ENCODE results near the gene EFNB1. TPM values are rescaled to one million over a fixed set of nuclear protein-coding genes. Genes with fewer than 3 reads are reported as not detected.

EFNB1 gene
- polyA plus RNA-seq, 3 donors = 4.7 to 6.6 (median 5.4) TPM

DNA sequence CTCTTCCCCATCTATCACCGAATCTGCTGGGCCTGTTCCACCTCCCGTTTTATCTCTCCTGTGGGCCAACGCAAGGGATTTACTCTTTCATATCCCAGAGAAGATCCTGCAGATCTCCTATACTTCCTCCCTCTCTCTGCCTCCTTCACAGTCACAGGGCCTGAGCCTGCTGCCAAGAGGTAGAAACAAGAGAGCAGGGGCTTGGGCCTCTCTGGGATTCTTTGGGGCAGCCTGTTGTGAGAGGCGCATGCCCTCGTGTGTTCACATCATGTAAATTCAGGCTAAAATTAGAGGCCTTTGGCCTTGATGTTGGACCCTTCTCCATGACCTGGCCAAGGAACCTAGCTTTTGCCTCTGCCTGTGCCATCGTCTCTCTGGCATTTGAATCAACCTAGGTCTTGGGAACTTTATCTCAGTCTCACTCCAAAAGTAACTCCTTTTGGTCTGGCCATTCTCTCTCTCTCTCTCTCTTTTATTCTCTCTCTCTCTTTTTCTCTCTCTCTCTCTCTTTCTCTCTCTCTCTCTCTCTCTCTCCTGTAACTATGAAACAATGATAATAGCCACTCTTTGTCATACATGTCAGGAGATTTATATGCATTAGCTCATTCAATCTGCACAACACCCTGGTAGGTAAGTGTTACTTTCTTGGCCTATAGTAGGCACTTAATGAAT, 20.0 kb upstream of the EFNB1 start:
- peaks cover 0 to 6% (median 5%) of the 10 kb centered on the region in 3 donors for H3K27me3 Mint-ChIP-seq (ENCODE audit: low read depth in 3 of 3)

DNA sequence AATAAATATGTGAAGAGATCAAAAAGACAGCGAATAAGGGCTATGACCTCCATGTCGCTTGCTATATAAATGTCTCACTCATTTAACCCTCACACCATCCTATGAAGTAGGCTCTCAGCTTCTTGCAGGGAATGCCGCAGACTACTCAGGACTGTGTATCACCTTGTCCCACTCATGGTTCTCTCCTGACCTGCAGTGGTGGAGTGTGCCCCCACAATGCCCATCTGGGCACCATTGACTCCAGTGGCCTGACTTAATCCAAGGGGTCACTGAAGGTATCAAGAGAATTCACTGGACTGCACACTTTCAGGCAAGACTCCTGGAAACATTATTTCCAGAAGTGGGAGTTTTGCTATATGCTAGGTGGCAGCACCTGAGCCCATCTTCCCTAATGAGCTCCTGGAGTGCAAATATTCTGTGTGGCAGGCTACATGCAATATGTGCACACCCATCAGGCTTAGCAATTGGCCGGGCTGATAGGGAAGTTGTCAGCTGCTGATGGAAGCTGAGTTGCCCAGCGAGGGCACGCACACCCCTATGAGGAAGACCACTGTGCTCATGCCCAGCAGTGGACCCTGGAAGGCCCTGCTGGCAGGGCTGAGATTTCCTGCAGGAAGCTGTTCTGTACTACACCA, 8.2 kb upstream of the EFNB1 start:
- no peak overlapping the region for H3K27ac ChIP-seq (ENCODE audit: low read depth in 1 of 2, low read length in 2 of 2)
- Mint-ChIP-seq H3K27me3 (ENCODE audit: low read depth in 3 of 3) (peaks cover 3 to 14% (median 3%) of the 10 kb centered on the region in 3 donors), H3K9me3 (no peaks in the 10 kb centered on the region), H3K27ac (no peak overlapping the region), H3K4me1 (peaks cover 4% of the 10 kb centered on the region), H3K4me3 (no peak overlapping the region), H3K36me3 (no peaks in the 10 kb centered on the region)
- no peaks in the 10 kb centered on the region for H3K9me3 ChIP-seq (replicated peaks in 1 of 2; ENCODE audit: control insufficient read depth in 1 of 2, insufficient read depth in 1 of 2, low read length in 2 of 2)
- H4K20me1 ChIP-seq (ENCODE audit: insufficient read depth, low read length) = no peaks in the 10 kb centered on the region
- H3K4me1 ChIP-seq (ENCODE audit: control insufficient read depth in 1 of 2, insufficient read depth in 2 of 2, low read length in 2 of 2) = no peaks in the 10 kb centered on the region
- intact Hi-C loops (cut with micrococcal nuclease) = loop anchor here in 1 of 2 donors (10.0 kb wide), 1 partner anchor 464 kb away; no protein-coding TSS in a partner anchor
- H3K9ac ChIP-seq (ENCODE audit: insufficient read depth, low read length, poor library complexity, severe bottlenecking) = no peak overlapping the region
- 58% methylated on average over 4 of the region's 6 CpGs for WGBS (ENCODE audit: insufficient coverage)
- no peak overlapping the region for H3K4me3 ChIP-seq (replicated peaks in 1 of 3; ENCODE audit: low read depth in 2 of 3, low read length in 3 of 3)
- no peak overlapping the region for H3K4me2 ChIP-seq (replicated peaks; ENCODE audit: extremely low read depth, low read length, poor library complexity, severe bottlenecking)
- no peak for DNase-seq
- no peaks in the 10 kb centered on the region for H3K79me2 ChIP-seq (ENCODE audit: insufficient read depth, low read length)
- TF ChIP-seq, protein P1, sequence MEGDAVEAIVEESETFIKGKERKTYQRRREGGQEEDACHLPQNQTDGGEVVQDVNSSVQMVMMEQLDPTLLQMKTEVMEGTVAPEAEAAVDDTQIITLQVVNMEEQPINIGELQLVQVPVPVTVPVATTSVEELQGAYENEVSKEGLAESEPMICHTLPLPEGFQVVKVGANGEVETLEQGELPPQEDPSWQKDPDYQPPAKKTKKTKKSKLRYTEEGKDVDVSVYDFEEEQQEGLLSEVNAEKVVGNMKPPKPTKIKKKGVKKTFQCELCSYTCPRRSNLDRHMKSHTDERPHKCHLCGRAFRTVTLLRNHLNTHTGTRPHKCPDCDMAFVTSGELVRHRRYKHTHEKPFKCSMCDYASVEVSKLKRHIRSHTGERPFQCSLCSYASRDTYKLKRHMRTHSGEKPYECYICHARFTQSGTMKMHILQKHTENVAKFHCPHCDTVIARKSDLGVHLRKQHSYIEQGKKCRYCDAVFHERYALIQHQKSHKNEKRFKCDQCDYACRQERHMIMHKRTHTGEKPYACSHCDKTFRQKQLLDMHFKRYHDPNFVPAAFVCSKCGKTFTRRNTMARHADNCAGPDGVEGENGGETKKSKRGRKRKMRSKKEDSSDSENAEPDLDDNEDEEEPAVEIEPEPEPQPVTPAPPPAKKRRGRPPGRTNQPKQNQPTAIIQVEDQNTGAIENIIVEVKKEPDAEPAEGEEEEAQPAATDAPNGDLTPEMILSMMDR (IDR thresholded peaks at IDR 0.05) = no peak
- H3K36me3 ChIP-seq (replicated peaks in 1 of 2; ENCODE audit: control insufficient read depth in 1 of 2, insufficient read depth in 2 of 2, low read length in 2 of 2) = no peaks in the 10 kb centered on the region
- H3K27me3 ChIP-seq (ENCODE audit: control insufficient read depth in 2 of 2, insufficient read depth in 2 of 2, low read length in 2 of 2) = no peaks in the 10 kb centered on the region
- H2AFZ ChIP-seq (ENCODE audit: insufficient read depth, low read depth, low read length, poor library complexity, severe bottlenecking) = no peak overlapping the region

More for the DNA sequence above, 20.0 kb upstream of the EFNB1 start:
- no peak overlapping the region for H3K27ac Mint-ChIP-seq
- Histone ChIP-seq H3K4me2 (replicated peaks; ENCODE audit: extremely low read depth, low read length, poor library complexity, severe bottlenecking) (no peak overlapping the region), H3K36me3 (replicated peaks in 1 of 2; ENCODE audit: control insufficient read depth in 1 of 2, insufficient read depth in 2 of 2, low read length in 2 of 2) (no peaks in the 10 kb centered on the region), H2AFZ (ENCODE audit: insufficient read depth, low read depth, low read length, poor library complexity, severe bottlenecking) (no peak overlapping the region), H3K27ac (ENCODE audit: low read depth in 1 of 2, low read length in 2 of 2) (no peak overlapping the region), H4K20me1 (ENCODE audit: insufficient read depth, low read length) (no peaks in the 10 kb centered on the region), H3K27me3 (ENCODE audit: control insufficient read depth in 2 of 2, insufficient read depth in 2 of 2, low read length in 2 of 2) (no peaks in the 10 kb centered on the region), H3K4me1 (ENCODE audit: control insufficient read depth in 1 of 2, insufficient read depth in 2 of 2, low read length in 2 of 2) (no peaks in the 10 kb centered on the region), H3K79me2 (ENCODE audit: insufficient read depth, low read length) (no peaks in the 10 kb centered on the region), H3K9ac (ENCODE audit: insufficient read depth, low read length, poor library complexity, severe bottlenecking) (no peak overlapping the region), H3K9me3 (replicated peaks in 1 of 2; ENCODE audit: control insufficient read depth in 1 of 2, insufficient read depth in 1 of 2, low read length in 2 of 2) (no peaks in the 10 kb centered on the region), H3K4me3 (replicated peaks in 1 of 3; ENCODE audit: low read depth in 2 of 3, low read length in 3 of 3) (no peak overlapping the region)
- no peaks in the 10 kb centered on the region for H3K36me3 Mint-ChIP-seq
- intact Hi-C loops (cut with micrococcal nuclease) = no loop called here
- TF ChIP-seq, protein P1 (IDR thresholded peaks at IDR 0.05) = no peak
- no peak for DNase-seq
- H3K4me1 Mint-ChIP-seq = no peaks in the 10 kb centered on the region
- no peak overlapping the region for H3K4me3 Mint-ChIP-seq
- WGBS (ENCODE audit: insufficient coverage) = 79% methylated on average over 4 of the region's 6 CpGs
- H3K9me3 Mint-ChIP-seq = peaks cover 0 to 7% (median 3%) of the 10 kb centered on the region in 7 donors

Measured in CD14-positive monocyte (primary cell).